SK-N-SH (cell line): ENCODE measurements around the gene KLHDC7B. TPM values are rescaled to one million over a fixed set of nuclear protein-coding genes. Genes with fewer than 3 reads are reported as not detected.

ENCODE experiments used
- CTCF ChIA-PET: fragments of 300-600, 350-600 bp; formaldehyde crosslinking; extraction: SDS; loops from one replicate; lab custom pipeline; 2021; lab: Yijun Ruan, JAX
- POLR2A ChIA-PET: fragments of 350-600 bp; sonication (Branson Sonifier 250); formaldehyde crosslinking; extraction: SDS; loops from one replicate; lab custom pipeline; 2020; ENCODE audit warnings: antibody characterized with exemption, inconsistent platforms; lab: Yijun Ruan, JAX
- DNase-seq: peaks from one replicate; pipeline ENCODE4 v3.0.0; 2012
- H2AFZ ChIP-seq: fragments of 200-600 bp; sonication (generic); 2 replicates; pipeline ENCODE4 v1.8.1; 2016; ENCODE audit warnings: antibody characterized with exemption, mild to moderate bottlenecking, low read depth
- H3F3A ChIP-seq: fragments of 200-600 bp; sonication (generic); replicated peaks from 2 replicates; pipeline ENCODE3; 2016; ENCODE audit warnings: antibody characterized with exemption, mild to moderate bottlenecking; ENCODE audit not compliant: insufficient read depth
- H3K27ac ChIP-seq, 2 experiments: fragments of 200-500 bp in 1 of 2; fragments of 200-600 bp in 1 of 2; sonication (Bioruptor generic) in 1 of 2; sonication (generic), shearing (Covaris generic) in 1 of 2; 2 replicates each; pipeline versions ENCODE4 v1.5.1 to v1.6.1; 2014 to 2016; ENCODE audit warnings: low read depth in 2 of 2, inconsistent platforms in 1 of 2, low read length in 1 of 2, mild to moderate bottlenecking in 1 of 2, mixed read lengths in 1 of 2
- H3K27me3 ChIP-seq: fragments of 200-600 bp; sonication (generic), shearing (Covaris generic); 2 replicates; pipeline ENCODE4 v1.6.1; 2016; ENCODE audit warnings: mixed run types; ENCODE audit not compliant: insufficient read depth
- H3K36me3 ChIP-seq, 2 experiments: fragments of 200-500 bp in 1 of 2; fragments of 200-600 bp in 1 of 2; sonication (Bioruptor generic) in 1 of 2; sonication (generic) in 1 of 2; replicated peaks in 1 of 2; 2 replicates each; pipeline versions ENCODE3 to v1.5.1; 2014 to 2016; ENCODE audit warnings: low read length in 1 of 2, mild to moderate bottlenecking in 1 of 2; ENCODE audit not compliant: insufficient read depth in 2 of 2, control insufficient read depth in 1 of 2
- H3K4me1 ChIP-seq, 2 experiments: fragments of 200-500 bp in 1 of 2; fragments of 200-600 bp in 1 of 2; sonication (Bioruptor generic) in 1 of 2; sonication (generic), shearing (Covaris generic) in 1 of 2; 2 replicates each; pipeline versions ENCODE4 v1.5.1 to v1.6.1; 2014 to 2016; ENCODE audit warnings: low read depth in 1 of 2, low read length in 1 of 2, mixed run types in 1 of 2; ENCODE audit not compliant: insufficient read depth in 2 of 2, control insufficient read depth in 1 of 2
- H3K4me2 ChIP-seq: fragments of 200-600 bp; sonication (generic), shearing (Covaris generic); 2 replicates; pipeline ENCODE4 v1.6.1; 2017; ENCODE audit warnings: mixed run types
- H3K4me3 ChIP-seq, 2 experiments: fragments of 200-500 bp in 1 of 2; fragments of 200-600 bp in 1 of 2; sonication (Bioruptor generic) in 1 of 2; sonication (generic), shearing (Covaris generic) in 1 of 2; 2 replicates each; pipeline versions ENCODE4 v1.5.1 to v1.8.1; 2014 to 2016; ENCODE audit warnings: low read depth in 2 of 2, inconsistent platforms in 1 of 2, low read length in 1 of 2, mild to moderate bottlenecking in 1 of 2, mixed read lengths in 1 of 2, moderate library complexity in 1 of 2
- H3K79me2 ChIP-seq: fragments of 200-600 bp; sonication (generic); 2 replicates; pipeline ENCODE4 v1.8.1; 2017; ENCODE audit warnings: mild to moderate bottlenecking; ENCODE audit not compliant: insufficient read depth
- H3K9ac ChIP-seq: fragments of 200-600 bp; sonication (generic); 2 replicates; pipeline ENCODE4 v1.6.1; 2017; ENCODE audit warnings: mixed run types
- H3K9me2 ChIP-seq: fragments of 200-600 bp; sonication (generic); 2 replicates; pipeline ENCODE4 v1.6.1; 2017; ENCODE audit warnings: mixed run types
- H3K9me3 ChIP-seq: fragments of 200-600 bp; sonication (generic); 2 replicates; pipeline ENCODE4 v1.6.1; 2017; ENCODE audit warnings: mixed run types, mild to moderate bottlenecking, moderate library complexity
- H4K20me1 ChIP-seq: fragments of 200-600 bp; sonication (generic); 2 replicates; pipeline ENCODE4 v1.6.1; 2017; ENCODE audit warnings: mild to moderate bottlenecking, mixed run types; ENCODE audit not compliant: insufficient read depth
- CHD2 ChIP-seq: fragments of 150-350 bp; IDR thresholded peaks from 2 replicates; pipeline ENCODE4 v1.6.1; 2018; ENCODE audit warnings: low read length; ENCODE audit not compliant: partially characterized antibody
- ELF1 ChIP-seq: IDR thresholded peaks from 2 replicates; pipeline ENCODE4 v1.4.0; 2012
- FOXJ3 ChIP-seq: sonication (generic); formaldehyde crosslinking; IDR thresholded peaks from 2 replicates; pipeline ENCODE4 v1.5.1; 2020; ENCODE audit warnings: mild to moderate bottlenecking, missing genetic modification reagents
- FOXM1 ChIP-seq: IDR thresholded peaks from 2 replicates; pipeline ENCODE4 v1.4.0; 2012; ENCODE audit warnings: low read depth, mild to moderate bottlenecking
- NRF1 ChIP-seq: IDR thresholded peaks from 2 replicates; pipeline ENCODE4 v1.6.1; 2012; ENCODE audit warnings: low read depth, mild to moderate bottlenecking, low read length
- RAD21 ChIP-seq: IDR thresholded peaks from 2 replicates; pipeline ENCODE4 v1.6.1; 2012; ENCODE audit warnings: mild to moderate bottlenecking, low read length
- RFX5 ChIP-seq: IDR thresholded peaks from 2 replicates; pipeline ENCODE4 v1.6.1; 2012; ENCODE audit warnings: mild to moderate bottlenecking, improper control_type of control experiment, low read length
- SMC3 ChIP-seq: IDR thresholded peaks from 2 replicates; pipeline ENCODE4 v1.6.1; 2012; ENCODE audit warnings: low read depth, low read length, improper control_type of control experiment
- TCF12 ChIP-seq: IDR thresholded peaks from 2 replicates; pipeline ENCODE4 v1.4.0; 2012
- TEAD4 ChIP-seq: IDR thresholded peaks from 2 replicates; pipeline ENCODE4 v1.4.0; 2012; ENCODE audit warnings: mild to moderate bottlenecking, borderline replicate concordance; ENCODE audit not compliant: insufficient read depth
- YY1 ChIP-seq: IDR thresholded peaks from 2 replicates; pipeline ENCODE4 v1.4.0; 2012; ENCODE audit warnings: low read depth, mild to moderate bottlenecking
- WGBS: methylation state at CpG from one replicate; pipeline ENCODE4 v1.1.6; 2017; ENCODE audit warnings: low lambda C conversion rate; 5-methylcytosine and 5-hydroxymethylcytosine counted together
- polyA plus RNA-seq, 3 experiments: library from polyadenylated mRNA; depleted of rRNA; stranded (reverse); fragments of >200 nt; gene quantifications; 2 replicates each; pipeline ENCODE4 v1.2.3, GENCODE V29; 2012
- TF ChIP-seq, protein P1 (sequence below): fragments of 150-350 bp; IDR thresholded peaks from 2 replicates; pipeline ENCODE4 v1.6.1; 2017; ENCODE audit warnings: antibody characterized with exemption, low read length, low read depth, borderline replicate concordance
- TF ChIP-seq, protein P2 (sequence below): IDR thresholded peaks from 2 replicates; pipeline ENCODE4; 2012
- TF ChIP-seq, protein P3 (sequence below): IDR thresholded peaks from 2 replicates; pipeline ENCODE4 v1.4.0; 2012; ENCODE audit warnings: low read depth
- TF ChIP-seq, protein P4 (sequence below): fragments of 200-600 bp; sonication (generic); IDR thresholded peaks from 2 replicates; pipeline ENCODE4 v1.6.1; 2017; ENCODE audit warnings: antibody characterized with exemption, mild to moderate bottlenecking, moderate library complexity

Gene KLHDC7B
- polyA plus RNA-seq, 1 of the 3 experiments (the other 2 are of a cell fraction): 0.07 TPM

DNA sequence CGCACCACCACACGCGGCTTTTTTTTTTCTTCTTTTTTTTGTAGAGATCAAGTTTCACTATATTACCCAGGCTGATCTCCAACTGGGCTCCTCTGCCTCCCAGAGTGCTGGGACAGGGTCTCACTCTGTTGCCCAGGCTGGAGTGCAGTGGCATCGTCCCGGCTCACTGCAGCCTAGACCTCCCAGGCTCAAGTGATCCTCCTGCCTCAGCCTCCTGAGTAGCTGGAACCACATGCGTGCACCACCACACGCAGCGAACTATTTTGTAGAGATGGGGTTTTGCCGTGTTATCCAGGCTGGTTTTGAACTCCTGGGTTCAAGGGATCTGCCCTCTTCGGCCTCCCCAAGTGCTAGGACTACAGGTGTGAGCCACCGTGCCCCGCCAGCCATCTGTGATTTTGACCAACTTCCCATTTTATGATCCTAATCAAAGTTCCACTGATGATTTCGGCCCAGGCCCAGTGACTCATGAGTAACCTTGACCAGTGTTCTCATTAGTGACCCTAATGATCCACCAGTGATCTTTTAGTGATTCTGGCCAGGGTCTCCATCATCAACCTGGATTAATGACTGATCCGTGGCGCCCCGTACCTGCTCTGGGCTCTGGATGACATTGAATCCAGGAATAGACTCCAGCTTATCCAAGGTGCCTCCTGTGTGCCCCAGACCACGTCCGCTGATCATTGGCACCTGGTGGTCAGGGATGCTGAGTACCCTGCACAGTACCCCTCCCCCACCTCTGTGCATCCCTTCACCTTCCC, 17.6 kb upstream of the KLHDC7B start:
- ChIA-PET POLR2A (interaction anchor here (0.6 to 0.7 kb wide), 2 partner anchors 72 to 177 kb away, joined by 3 to 4 read pairs; no protein-coding TSS in a partner anchor), CTCF (interaction anchor here (0.6 to 2.4 kb wide), 8 partner anchors 10 to 37 kb away, joined by 3 to 13 read pairs (median 3); partner anchors contain the start of genes LMF2 and SYCE3)

DNA sequence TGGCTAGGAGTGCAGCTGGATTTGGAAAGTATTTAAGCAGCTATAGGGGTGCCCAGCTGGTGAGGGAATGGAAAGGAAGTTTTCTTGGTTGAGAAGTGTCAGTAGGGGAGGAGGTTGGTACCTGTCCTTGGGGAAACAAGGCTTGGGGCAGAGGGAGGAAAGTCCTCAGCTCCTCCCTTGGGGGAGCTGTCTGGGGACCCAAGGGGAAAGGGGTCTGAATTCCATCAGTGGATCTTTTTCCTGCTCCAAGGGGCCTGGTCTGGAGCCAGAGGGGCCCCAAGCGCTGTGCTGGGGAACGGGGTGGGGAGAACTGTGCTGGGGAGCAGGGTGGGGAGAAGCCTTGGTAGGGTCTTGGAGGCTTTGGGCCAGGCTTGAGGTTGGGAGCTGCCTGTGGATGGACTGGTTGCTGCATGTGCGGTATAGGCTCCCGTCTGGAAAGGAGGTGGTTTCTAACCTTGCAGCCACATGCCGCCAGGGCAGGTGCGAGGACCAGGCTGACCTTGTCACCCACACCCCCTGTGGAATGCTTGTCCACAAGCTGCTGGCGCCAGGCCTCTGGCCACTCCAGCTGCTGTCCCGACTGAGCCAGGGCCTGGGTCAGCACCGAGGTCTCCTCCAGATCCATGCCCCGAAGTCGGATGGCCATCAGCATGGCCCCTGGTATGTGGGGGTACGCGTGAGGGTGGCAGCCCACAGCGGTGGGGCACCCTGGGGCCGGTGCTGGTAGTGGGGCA, 16.9 kb upstream of the KLHDC7B start:
- Histone ChIP-seq H3K9me2 (no peaks in the 10 kb centered on the region), H3K4me3 (no peak overlapping the region), H3K9ac (no peak overlapping the region), H3K4me1 (peaks cover 7 to 31% of the 10 kb centered on the region in 2 experiments; a peak in 2 of 4 replicates), H3K27ac (no peak overlapping the region; a peak in 1 of 4 replicates), H3K79me2 (peaks cover 8% of the 10 kb centered on the region), H2AFZ (no peak overlapping the region), H3K4me2 (no peak overlapping the region), H4K20me1 (peaks cover 7% of the 10 kb centered on the region; the same call in 1 of the 2 replicates), H3K9me3 (no peaks in the 10 kb centered on the region), H3K27me3 (no peaks in the 10 kb centered on the region), H3K36me3 (peaks cover 0 to 1% of the 10 kb centered on the region in 2 experiments), H3F3A (peaks cover 19% of the 10 kb centered on the region)
- ChIA-PET CTCF (interaction anchor here (0.6 to 2.4 kb wide), 7 partner anchors 9 to 233 kb away, joined by 3 to 13 read pairs (median 3); partner anchors contain the start of genes LMF2 and SYCE3), POLR2A (interaction anchor here (0.6 to 0.7 kb wide), 2 partner anchors 71 to 177 kb away, joined by 3 to 4 read pairs; no protein-coding TSS in a partner anchor)
- WGBS: 88% methylated on average over 6 of the region's 15 CpGs
- no peak for DNase-seq
- TF ChIP-seq TCF12 (no peak), YY1 (no peak), RAD21 (no peak), FOXM1 (no peak), TEAD4 (no peak)
- TF ChIP-seq, protein P1, sequence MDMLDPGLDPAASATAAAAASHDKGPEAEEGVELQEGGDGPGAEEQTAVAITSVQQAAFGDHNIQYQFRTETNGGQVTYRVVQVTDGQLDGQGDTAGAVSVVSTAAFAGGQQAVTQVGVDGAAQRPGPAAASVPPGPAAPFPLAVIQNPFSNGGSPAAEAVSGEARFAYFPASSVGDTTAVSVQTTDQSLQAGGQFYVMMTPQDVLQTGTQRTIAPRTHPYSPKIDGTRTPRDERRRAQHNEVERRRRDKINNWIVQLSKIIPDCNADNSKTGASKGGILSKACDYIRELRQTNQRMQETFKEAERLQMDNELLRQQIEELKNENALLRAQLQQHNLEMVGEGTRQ: no peak
- TF ChIP-seq, protein P2, sequence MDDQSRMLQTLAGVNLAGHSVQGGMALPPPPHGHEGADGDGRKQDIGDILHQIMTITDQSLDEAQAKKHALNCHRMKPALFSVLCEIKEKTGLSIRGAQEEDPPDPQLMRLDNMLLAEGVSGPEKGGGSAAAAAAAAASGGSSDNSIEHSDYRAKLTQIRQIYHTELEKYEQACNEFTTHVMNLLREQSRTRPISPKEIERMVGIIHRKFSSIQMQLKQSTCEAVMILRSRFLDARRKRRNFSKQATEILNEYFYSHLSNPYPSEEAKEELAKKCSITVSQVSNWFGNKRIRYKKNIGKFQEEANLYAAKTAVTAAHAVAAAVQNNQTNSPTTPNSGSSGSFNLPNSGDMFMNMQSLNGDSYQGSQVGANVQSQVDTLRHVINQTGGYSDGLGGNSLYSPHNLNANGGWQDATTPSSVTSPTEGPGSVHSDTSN: no peak; the same call in 1 of the 2 replicates
- TF ChIP-seq, protein P3, sequence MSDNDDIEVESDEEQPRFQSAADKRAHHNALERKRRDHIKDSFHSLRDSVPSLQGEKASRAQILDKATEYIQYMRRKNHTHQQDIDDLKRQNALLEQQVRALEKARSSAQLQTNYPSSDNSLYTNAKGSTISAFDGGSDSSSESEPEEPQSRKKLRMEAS: no peak

More for the DNA sequence above, 17.6 kb upstream of the KLHDC7B start:
- Histone ChIP-seq H3K4me1 (peaks cover 7 to 34% of the 10 kb centered on the region in 2 experiments; a peak in 2 of 4 replicates), H3K9ac (no peak overlapping the region), H3K4me2 (no peak overlapping the region), H3K36me3 (peaks cover 0 to 9% of the 10 kb centered on the region in 2 experiments), H3K4me3 (no peak overlapping the region), H3F3A (peaks cover 19% of the 10 kb centered on the region), H3K27me3 (no peaks in the 10 kb centered on the region), H3K27ac (no peak overlapping the region; a peak in 1 of 4 replicates), H2AFZ (no peak overlapping the region), H4K20me1 (peaks cover 8% of the 10 kb centered on the region; the same call in 1 of the 2 replicates), H3K9me3 (no peaks in the 10 kb centered on the region), H3K9me2 (no peaks in the 10 kb centered on the region), H3K79me2 (peaks cover 15% of the 10 kb centered on the region)
- WGBS: 94% methylated on average over 13 of the region's 18 CpGs
- TF ChIP-seq, protein P2: no peak
- TF ChIP-seq SMC3 (no peak), ELF1 (no peak), CHD2 (no peak), FOXJ3 (no peak), NRF1 (no peak), RFX5 (no peak)
- TF ChIP-seq, protein P4, sequence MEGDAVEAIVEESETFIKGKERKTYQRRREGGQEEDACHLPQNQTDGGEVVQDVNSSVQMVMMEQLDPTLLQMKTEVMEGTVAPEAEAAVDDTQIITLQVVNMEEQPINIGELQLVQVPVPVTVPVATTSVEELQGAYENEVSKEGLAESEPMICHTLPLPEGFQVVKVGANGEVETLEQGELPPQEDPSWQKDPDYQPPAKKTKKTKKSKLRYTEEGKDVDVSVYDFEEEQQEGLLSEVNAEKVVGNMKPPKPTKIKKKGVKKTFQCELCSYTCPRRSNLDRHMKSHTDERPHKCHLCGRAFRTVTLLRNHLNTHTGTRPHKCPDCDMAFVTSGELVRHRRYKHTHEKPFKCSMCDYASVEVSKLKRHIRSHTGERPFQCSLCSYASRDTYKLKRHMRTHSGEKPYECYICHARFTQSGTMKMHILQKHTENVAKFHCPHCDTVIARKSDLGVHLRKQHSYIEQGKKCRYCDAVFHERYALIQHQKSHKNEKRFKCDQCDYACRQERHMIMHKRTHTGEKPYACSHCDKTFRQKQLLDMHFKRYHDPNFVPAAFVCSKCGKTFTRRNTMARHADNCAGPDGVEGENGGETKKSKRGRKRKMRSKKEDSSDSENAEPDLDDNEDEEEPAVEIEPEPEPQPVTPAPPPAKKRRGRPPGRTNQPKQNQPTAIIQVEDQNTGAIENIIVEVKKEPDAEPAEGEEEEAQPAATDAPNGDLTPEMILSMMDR: no peak
- no peak for DNase-seq
